Activated CD4-positive, alpha-beta T cell treated with anti-CD3 and anti-CD28 coated beads for 48 hours (primary cell): ENCODE data around the gene OR10D3.
"Not testable (repeated sequence)": the region's sequence is repeated elsewhere in the genome, so short reads cannot be mapped to it uniquely, and the experiment has no call there.

Source experiments
- DNase-seq: peaks from one replicate; pipeline ENCODE4 v3.0.0-alpha.2; 2020

Gene OR10D3

GRCh38 chr11:124183068-124183467, at the start of gene OR10D3:
Gene OR10D3 (plus strand): TSS chr11:124183345. CDS start chr11:124185270, 1,925 bp downstream.
- no peak for DNase-seq

GRCh38 chr11:124143034-124143433, 40.1 kb upstream of the OR10D3 start:
- no peak for DNase-seq

GRCh38 chr11:124147951-124148350, 35.2 kb upstream of the OR10D3 start:
- no peak for DNase-seq

- DNase-seq: no peak
Measured at GRCh38 chr11:124150684-124151083, 32.5 kb upstream of the OR10D3 start.

GRCh38 chr11:124152770-124153407, 30.3 kb upstream of the OR10D3 start:
- DNase-seq: no peak

- no peak for DNase-seq
Measured at GRCh38 chr11:124153821-124154220, 29.3 kb upstream of the OR10D3 start.

- DNase-seq: no peak
Measured at GRCh38 chr11:124159481-124159880, 23.7 kb upstream of the OR10D3 start.

GRCh38 chr11:124160986-124161385, 22.2 kb upstream of the OR10D3 start:
- DNase-seq: no peak

- DNase-seq: no peak
Measured at GRCh38 chr11:124167826-124168231, 15.3 kb upstream of the OR10D3 start.

- DNase-seq: no peak
Measured at GRCh38 chr11:124168796-124169195, 14.3 kb upstream of the OR10D3 start.

GRCh38 chr11:124170315-124170714, 12.8 kb upstream of the OR10D3 start:
- DNase-seq: not testable (repeated sequence)

- DNase-seq: no peak
Measured at GRCh38 chr11:124170801-124171586, 12.2 kb upstream of the OR10D3 start.

- no peak for DNase-seq
Measured at GRCh38 chr11:124172101-124172500, 11.0 kb upstream of the OR10D3 start.

- DNase-seq: no peak
Measured at GRCh38 chr11:124172599-124172998, 10.5 kb upstream of the OR10D3 start.

GRCh38 chr11:124174001-124174583, 9.1 kb upstream of the OR10D3 start:
- no peak for DNase-seq

GRCh38 chr11:124176925-124177715, 6.0 kb upstream of the OR10D3 start:
- no peak for DNase-seq

- DNase-seq: no peak
Measured at GRCh38 chr11:124179310-124179709, 3.8 kb upstream of the OR10D3 start.

- no peak for DNase-seq
Measured at GRCh38 chr11:124190298-124191139, 7.4 kb downstream of the OR10D3 start.

- no peak for DNase-seq
Measured at GRCh38 chr11:124193221-124194010, 10.3 kb downstream of the OR10D3 start.

GRCh38 chr11:124194293-124195188, 11.4 kb downstream of the OR10D3 start:
- no peak for DNase-seq
